ENCODE measurements around the gene RARS2. TPM values are rescaled to one million over a fixed set of nuclear protein-coding genes. Genes with fewer than 3 reads are reported as not detected.

RARS2 gene
- total RNA-seq, 1 experiment from 2014 or later = 14.8 TPM

- Histone ChIP-seq H3K9ac (ENCODE audit: low read length) (no peak overlapping the region), H3F3A (ENCODE audit: low read length, unreplicated experiment) (no peaks in the 10 kb centered on the region), H4K20me1 (ENCODE audit: low read length) (no peaks in the 10 kb centered on the region), H2AFZ (ENCODE audit: low read length) (no peak overlapping the region), H3K9me2 (replicated peaks; ENCODE audit: low read length) (no peaks in the 10 kb centered on the region), H3K27me3 (ENCODE audit: low read length) (no peaks in the 10 kb centered on the region), H3K27ac (ENCODE audit: low read length) (no peak overlapping the region), H3K4me2 (ENCODE audit: low read length) (no peak overlapping the region), H3K36me3 (ENCODE audit: low read depth, low read length) (peaks cover 10% of the 10 kb centered on the region), H3K9me3 (ENCODE audit: low read length) (no peaks in the 10 kb centered on the region), H3K4me3 (ENCODE audit: low read length) (no peak overlapping the region), H3K79me2 (ENCODE audit: low read length) (no peaks in the 10 kb centered on the region), H3K4me1 (ENCODE audit: insufficient read depth, low read length) (no peaks in the 10 kb centered on the region)
- ATAC-seq (no peak), DNase-seq (no peak)
- TF ChIP-seq, protein P1, sequence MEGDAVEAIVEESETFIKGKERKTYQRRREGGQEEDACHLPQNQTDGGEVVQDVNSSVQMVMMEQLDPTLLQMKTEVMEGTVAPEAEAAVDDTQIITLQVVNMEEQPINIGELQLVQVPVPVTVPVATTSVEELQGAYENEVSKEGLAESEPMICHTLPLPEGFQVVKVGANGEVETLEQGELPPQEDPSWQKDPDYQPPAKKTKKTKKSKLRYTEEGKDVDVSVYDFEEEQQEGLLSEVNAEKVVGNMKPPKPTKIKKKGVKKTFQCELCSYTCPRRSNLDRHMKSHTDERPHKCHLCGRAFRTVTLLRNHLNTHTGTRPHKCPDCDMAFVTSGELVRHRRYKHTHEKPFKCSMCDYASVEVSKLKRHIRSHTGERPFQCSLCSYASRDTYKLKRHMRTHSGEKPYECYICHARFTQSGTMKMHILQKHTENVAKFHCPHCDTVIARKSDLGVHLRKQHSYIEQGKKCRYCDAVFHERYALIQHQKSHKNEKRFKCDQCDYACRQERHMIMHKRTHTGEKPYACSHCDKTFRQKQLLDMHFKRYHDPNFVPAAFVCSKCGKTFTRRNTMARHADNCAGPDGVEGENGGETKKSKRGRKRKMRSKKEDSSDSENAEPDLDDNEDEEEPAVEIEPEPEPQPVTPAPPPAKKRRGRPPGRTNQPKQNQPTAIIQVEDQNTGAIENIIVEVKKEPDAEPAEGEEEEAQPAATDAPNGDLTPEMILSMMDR (conservative IDR thresholded peaks at IDR 0.05; ENCODE audit: low read depth, low read length) = no peak
- TF ChIP-seq EZH2 (IDR thresholded peaks at IDR 0.05; ENCODE audit: low read length, unreplicated experiment) (no peak), EZH2phosphoT487 (IDR thresholded peaks at IDR 0.05; ENCODE audit: borderline replicate concordance, low read length) (no peak)
- ChIA-PET POLR2A (ENCODE audit: unreplicated experiment) (no interaction called here), CTCF (no interaction called here)
- no TSS peak for BruUV-seq (replicated peaks)
- intact Hi-C loops (cut with micrococcal nuclease) = loop anchor here (10.0 kb wide), 1 partner anchor 204 kb away; the partner anchor contains the start of gene CFAP206
Measured at GRCh38 chr6:87608802-87609201, 19.0 kb upstream of the RARS2 start.

- no peak for ATAC-seq
Measured at GRCh38 chr6:87606199-87606598, 16.4 kb upstream of the RARS2 start.

DNA sequence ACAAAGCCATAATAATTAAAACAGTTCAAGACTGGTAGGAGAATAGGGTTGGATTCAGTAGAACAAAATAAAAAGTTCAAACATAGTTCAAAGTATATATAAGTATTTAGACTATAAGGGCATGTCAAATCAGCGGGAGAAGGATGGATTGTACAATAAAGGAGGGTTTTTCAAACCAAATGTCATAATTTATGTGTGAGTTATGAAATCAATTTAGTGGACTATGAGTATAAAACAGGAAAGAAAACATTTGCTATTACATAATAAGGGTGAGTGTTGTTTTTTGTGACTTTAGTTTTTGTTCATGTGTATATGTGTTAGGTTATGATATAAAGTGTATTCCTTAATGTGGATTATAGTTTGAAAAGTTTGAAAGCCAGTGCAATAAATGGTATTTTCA, 10.8 kb upstream of the RARS2 start:
- no peaks in the 10 kb centered on the region for H3F3A ChIP-seq (ENCODE audit: low read length, unreplicated experiment)
- no peak overlapping the region for H3K9ac ChIP-seq (ENCODE audit: low read length)
- no peaks in the 10 kb centered on the region for H3K79me2 ChIP-seq (ENCODE audit: low read length)
- no peak overlapping the region for H3K27ac ChIP-seq (ENCODE audit: low read length)
- no peaks in the 10 kb centered on the region for H4K20me1 ChIP-seq (ENCODE audit: low read length)
- ChIA-PET CTCF (no interaction called here), POLR2A (ENCODE audit: unreplicated experiment) (no interaction called here)
- no peak overlapping the region for H2AFZ ChIP-seq (ENCODE audit: low read length)
- H3K4me3 ChIP-seq (ENCODE audit: low read length) = no peak overlapping the region
- H3K4me2 ChIP-seq (ENCODE audit: low read length) = no peak overlapping the region
- ATAC-seq (no peak), DNase-seq (no peak)
- no TSS peak for BruUV-seq (replicated peaks)
- 0 out of 2 replicates have a peak, but pooled peaks cover 3% of the 10 kb centered on the region for H3K36me3 ChIP-seq (ENCODE audit: low read depth, low read length)
- H3K27me3 ChIP-seq (ENCODE audit: low read length) = no peaks in the 10 kb centered on the region
- TF ChIP-seq EZH2 (IDR thresholded peaks at IDR 0.05; ENCODE audit: low read length, unreplicated experiment) (no peak), EZH2phosphoT487 (IDR thresholded peaks at IDR 0.05; ENCODE audit: borderline replicate concordance, low read length) (no peak)
- TF ChIP-seq, protein P1 (conservative IDR thresholded peaks at IDR 0.05; ENCODE audit: low read depth, low read length) = no peak
- intact Hi-C loops (cut with micrococcal nuclease) = loop anchor here (10.0 kb wide), 1 partner anchor 196 kb away; the partner anchor contains the start of gene CFAP206
- no peaks in the 10 kb centered on the region for H3K4me1 ChIP-seq (ENCODE audit: insufficient read depth, low read length)
- no peaks in the 10 kb centered on the region for H3K9me3 ChIP-seq (ENCODE audit: low read length)
- no peaks in the 10 kb centered on the region for H3K9me2 ChIP-seq (replicated peaks; ENCODE audit: low read length)

More at GRCh38 chr6:87606199-87606598, 16.4 kb upstream of the RARS2 start:
- H3K27me3 ChIP-seq (ENCODE audit: low read length) = no peaks in the 10 kb centered on the region
- H3K9me3 ChIP-seq (ENCODE audit: low read length) = no peaks in the 10 kb centered on the region
- no peaks in the 10 kb centered on the region for H3K79me2 ChIP-seq (ENCODE audit: low read length)
- ChIA-PET POLR2A (ENCODE audit: unreplicated experiment) (interaction anchor here (0.6 kb wide), 1 partner anchor 34 kb away, joined by 7 read pairs; no protein-coding TSS in a partner anchor), CTCF (no interaction called here)
- no peak overlapping the region for H3K9ac ChIP-seq (ENCODE audit: low read length)
- H3K9me2 ChIP-seq (replicated peaks; ENCODE audit: low read length) = no peaks in the 10 kb centered on the region
- H3K4me2 ChIP-seq (ENCODE audit: low read length) = no peak overlapping the region
- H3K36me3 ChIP-seq (ENCODE audit: low read depth, low read length) = no peaks in the 10 kb centered on the region; the same call in none of the 2 replicates
- no peak overlapping the region for H2AFZ ChIP-seq (ENCODE audit: low read length)
- DNase-seq = no peak
- H3F3A ChIP-seq (ENCODE audit: low read length, unreplicated experiment) = no peaks in the 10 kb centered on the region
- no TSS peak for BruUV-seq (replicated peaks)
- no peaks in the 10 kb centered on the region for H3K4me1 ChIP-seq (ENCODE audit: insufficient read depth, low read length)
- intact Hi-C loops (cut with micrococcal nuclease) = loop anchor here (10.0 kb wide), 1 partner anchor 201 kb away; the partner anchor contains the start of gene CFAP206
- no peak overlapping the region for H3K4me3 ChIP-seq (ENCODE audit: low read length)
- TF ChIP-seq EZH2phosphoT487 (IDR thresholded peaks at IDR 0.05; ENCODE audit: borderline replicate concordance, low read length) (no peak), EZH2 (IDR thresholded peaks at IDR 0.05; ENCODE audit: low read length, unreplicated experiment) (no peak)
- TF ChIP-seq, protein P1 (conservative IDR thresholded peaks at IDR 0.05; ENCODE audit: low read depth, low read length) = no peak
- no peaks in the 10 kb centered on the region for H4K20me1 ChIP-seq (ENCODE audit: low read length)
- H3K27ac ChIP-seq (ENCODE audit: low read length) = no peak overlapping the region
